SK-N-SH (cell line): ENCODE data around the gene MTG1. TPM values are rescaled to one million over a fixed set of nuclear protein-coding genes. Genes with fewer than 3 reads are reported as not detected.

ENCODE experiments used
- CTCF ChIA-PET: fragments of 300-600, 350-600 bp; formaldehyde crosslinking; extraction: SDS; loops from one replicate; lab custom pipeline; 2021; lab: Yijun Ruan, JAX
- POLR2A ChIA-PET: fragments of 350-600 bp; sonication (Branson Sonifier 250); formaldehyde crosslinking; extraction: SDS; loops from one replicate; lab custom pipeline; 2020; ENCODE audit warnings: antibody characterized with exemption, inconsistent platforms; lab: Yijun Ruan, JAX
- DNase-seq: peaks from one replicate; pipeline ENCODE4 v3.0.0; 2012
- H2AFZ ChIP-seq: fragments of 200-600 bp; sonication (generic); 2 replicates; pipeline ENCODE4 v1.8.1; 2016; ENCODE audit warnings: antibody characterized with exemption, mild to moderate bottlenecking, low read depth
- H3F3A ChIP-seq: fragments of 200-600 bp; sonication (generic); replicated peaks from 2 replicates; pipeline ENCODE3; 2016; ENCODE audit warnings: antibody characterized with exemption, mild to moderate bottlenecking; ENCODE audit not compliant: insufficient read depth
- H3K27ac ChIP-seq, 2 experiments: fragments of 200-500 bp in 1 of 2; fragments of 200-600 bp in 1 of 2; sonication (Bioruptor generic) in 1 of 2; sonication (generic), shearing (Covaris generic) in 1 of 2; 2 replicates each; pipeline versions ENCODE4 v1.5.1 to v1.6.1; 2014 to 2016; ENCODE audit warnings: low read depth in 2 of 2, inconsistent platforms in 1 of 2, low read length in 1 of 2, mild to moderate bottlenecking in 1 of 2, mixed read lengths in 1 of 2
- H3K27me3 ChIP-seq: fragments of 200-600 bp; sonication (generic), shearing (Covaris generic); 2 replicates; pipeline ENCODE4 v1.6.1; 2016; ENCODE audit warnings: mixed run types; ENCODE audit not compliant: insufficient read depth
- H3K36me3 ChIP-seq, 2 experiments: fragments of 200-500 bp in 1 of 2; fragments of 200-600 bp in 1 of 2; sonication (Bioruptor generic) in 1 of 2; sonication (generic) in 1 of 2; replicated peaks in 1 of 2; 2 replicates each; pipeline versions ENCODE3 to v1.5.1; 2014 to 2016; ENCODE audit warnings: low read length in 1 of 2, mild to moderate bottlenecking in 1 of 2; ENCODE audit not compliant: insufficient read depth in 2 of 2, control insufficient read depth in 1 of 2
- H3K4me1 ChIP-seq, 2 experiments: fragments of 200-500 bp in 1 of 2; fragments of 200-600 bp in 1 of 2; sonication (Bioruptor generic) in 1 of 2; sonication (generic), shearing (Covaris generic) in 1 of 2; 2 replicates each; pipeline versions ENCODE4 v1.5.1 to v1.6.1; 2014 to 2016; ENCODE audit warnings: low read depth in 1 of 2, low read length in 1 of 2, mixed run types in 1 of 2; ENCODE audit not compliant: insufficient read depth in 2 of 2, control insufficient read depth in 1 of 2
- H3K4me2 ChIP-seq: fragments of 200-600 bp; sonication (generic), shearing (Covaris generic); 2 replicates; pipeline ENCODE4 v1.6.1; 2017; ENCODE audit warnings: mixed run types
- H3K4me3 ChIP-seq, 2 experiments: fragments of 200-500 bp in 1 of 2; fragments of 200-600 bp in 1 of 2; sonication (Bioruptor generic) in 1 of 2; sonication (generic), shearing (Covaris generic) in 1 of 2; 2 replicates each; pipeline versions ENCODE4 v1.5.1 to v1.8.1; 2014 to 2016; ENCODE audit warnings: low read depth in 2 of 2, inconsistent platforms in 1 of 2, low read length in 1 of 2, mild to moderate bottlenecking in 1 of 2, mixed read lengths in 1 of 2, moderate library complexity in 1 of 2
- H3K79me2 ChIP-seq: fragments of 200-600 bp; sonication (generic); 2 replicates; pipeline ENCODE4 v1.8.1; 2017; ENCODE audit warnings: mild to moderate bottlenecking; ENCODE audit not compliant: insufficient read depth
- H3K9ac ChIP-seq: fragments of 200-600 bp; sonication (generic); 2 replicates; pipeline ENCODE4 v1.6.1; 2017; ENCODE audit warnings: mixed run types
- H3K9me2 ChIP-seq: fragments of 200-600 bp; sonication (generic); 2 replicates; pipeline ENCODE4 v1.6.1; 2017; ENCODE audit warnings: mixed run types
- H3K9me3 ChIP-seq: fragments of 200-600 bp; sonication (generic); 2 replicates; pipeline ENCODE4 v1.6.1; 2017; ENCODE audit warnings: mixed run types, mild to moderate bottlenecking, moderate library complexity
- H4K20me1 ChIP-seq: fragments of 200-600 bp; sonication (generic); 2 replicates; pipeline ENCODE4 v1.6.1; 2017; ENCODE audit warnings: mild to moderate bottlenecking, mixed run types; ENCODE audit not compliant: insufficient read depth
- EP300 ChIP-seq, 2 experiments: IDR thresholded peaks; 2 replicates each; pipeline versions ENCODE4 v1.4.0 to v1.6.1; 2012; ENCODE audit warnings: borderline replicate concordance in 1 of 2, low read depth in 1 of 2, low read length in 1 of 2
- FOXJ3 ChIP-seq: sonication (generic); formaldehyde crosslinking; IDR thresholded peaks from 2 replicates; pipeline ENCODE4 v1.5.1; 2020; ENCODE audit warnings: mild to moderate bottlenecking, missing genetic modification reagents
- GABPA ChIP-seq: IDR thresholded peaks from 2 replicates; pipeline ENCODE4 v1.4.0; 2012; ENCODE audit warnings: low read depth, mild to moderate bottlenecking
- MAX ChIP-seq: IDR thresholded peaks from 2 replicates; pipeline ENCODE4 v1.4.0; 2012; ENCODE audit warnings: low read depth
- MEF2A ChIP-seq: IDR thresholded peaks from 2 replicates; pipeline ENCODE4 v1.4.0; 2012; ENCODE audit warnings: low read depth, borderline replicate concordance
- MXI1 ChIP-seq: IDR thresholded peaks from 2 replicates; pipeline ENCODE4 v1.6.1; 2012; ENCODE audit warnings: mild to moderate bottlenecking, low read depth, low read length, improper control_type of control experiment
- NFIC ChIP-seq: IDR thresholded peaks from 2 replicates; pipeline ENCODE4 v1.4.0; 2012; ENCODE audit warnings: borderline replicate concordance
- POLR2AphosphoS5 ChIP-seq: IDR thresholded peaks from 2 replicates; pipeline ENCODE4 v1.6.1; 2012; ENCODE audit warnings: low read depth, low read length
- RCOR1 ChIP-seq: fragments of 150-350 bp; IDR thresholded peaks from 2 replicates; pipeline ENCODE4 v1.6.1; 2017; ENCODE audit warnings: antibody characterized with exemption, low read length
- REST ChIP-seq: IDR thresholded peaks from 2 replicates; pipeline ENCODE4 v1.6.1; 2012; ENCODE audit warnings: mild to moderate bottlenecking, low read depth, low read length, moderate library complexity
- RXRA ChIP-seq: IDR thresholded peaks from 2 replicates; pipeline ENCODE4 v1.4.0; 2012; ENCODE audit warnings: low read depth, mild to moderate bottlenecking, borderline replicate concordance
- TCF12 ChIP-seq: IDR thresholded peaks from 2 replicates; pipeline ENCODE4 v1.4.0; 2012
- WGBS: methylation state at CpG from one replicate; pipeline ENCODE4 v1.1.6; 2017; ENCODE audit warnings: low lambda C conversion rate; 5-methylcytosine and 5-hydroxymethylcytosine counted together
- polyA plus RNA-seq, 3 experiments: library from polyadenylated mRNA; depleted of rRNA; stranded (reverse); fragments of >200 nt; gene quantifications; 2 replicates each; pipeline ENCODE4 v1.2.3, GENCODE V29; 2012
- TF ChIP-seq, protein P1 (sequence below): IDR thresholded peaks from 2 replicates; pipeline ENCODE4 v1.4.0; 2012; ENCODE audit warnings: low read depth, borderline replicate concordance
- TF ChIP-seq, protein P2 (sequence below): IDR thresholded peaks from 2 replicates; pipeline ENCODE4 v1.4.0; 2012; ENCODE audit warnings: low read depth, borderline replicate concordance

MTG1 gene
- polyA plus RNA-seq, 1 of the 3 experiments (the other 2 are of a cell fraction) = 86.4 TPM

DNA sequence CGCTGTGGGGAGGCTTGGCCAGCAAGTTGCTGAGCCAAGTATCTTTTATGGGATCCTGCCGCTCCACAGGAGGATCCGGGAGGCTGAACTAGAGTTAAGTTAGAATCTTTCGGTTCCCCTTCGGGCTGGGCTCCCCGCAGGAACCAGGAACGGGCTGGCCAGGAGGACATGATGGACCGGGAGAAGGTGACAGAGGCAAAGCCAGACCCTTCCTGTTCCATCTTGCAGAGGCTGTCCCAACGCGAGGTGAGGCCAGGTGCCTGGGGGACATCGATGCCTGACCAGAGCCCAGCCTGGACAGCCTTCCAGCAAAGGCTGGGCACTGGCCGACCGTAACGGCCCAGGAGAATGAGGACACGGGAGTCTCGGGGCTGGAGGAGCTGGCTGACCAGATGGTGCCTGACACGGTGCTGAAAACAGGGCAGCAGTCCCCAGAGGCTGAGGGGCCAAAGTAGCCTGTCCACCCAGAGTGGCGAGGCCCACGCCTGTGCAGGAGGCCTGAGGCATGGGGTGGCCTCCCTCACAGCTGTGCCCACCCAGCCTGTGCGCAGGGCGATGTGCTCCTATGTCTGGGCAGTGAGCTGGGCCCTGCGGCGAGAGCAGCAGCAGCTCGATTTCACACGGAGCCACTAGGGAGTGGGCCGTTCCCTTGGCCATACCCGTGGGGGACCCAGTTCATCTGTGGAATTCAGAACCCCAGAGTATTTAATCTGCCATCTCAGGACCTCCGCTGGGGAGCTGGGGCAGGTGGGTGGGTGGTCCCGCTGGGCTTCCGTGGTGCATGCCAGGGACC is 16.7 kb upstream of the MTG1 start:
- 96% methylated on average over 19 of the region's 30 CpGs for WGBS
- Histone ChIP-seq H3K4me1 (peaks cover 0 to 22% of the 10 kb centered on the region in 2 experiments; a peak in 2 of 4 replicates), H3K27ac (no peak overlapping the region), H3K9ac (no peak overlapping the region), H3K9me3 (no peaks in the 10 kb centered on the region), H3K9me2 (no peaks in the 10 kb centered on the region), H2AFZ (no peak overlapping the region), H3F3A (no peaks in the 10 kb centered on the region), H3K36me3 (no peaks in the 10 kb centered on the region), H3K4me2 (no peak overlapping the region; the same call in 1 of the 2 replicates), H3K79me2 (peaks cover 2% of the 10 kb centered on the region; the same call in 1 of the 2 replicates), H3K4me3 (no peak overlapping the region), H4K20me1 (no peaks in the 10 kb centered on the region), H3K27me3 (no peaks in the 10 kb centered on the region)
- ChIA-PET CTCF (interaction anchor here (0.8 to 2.3 kb wide), 4 partner anchors 16 to 49 kb away, joined by 3 to 13 read pairs (median 10); no protein-coding TSS in a partner anchor), POLR2A (no interaction called here)
- DNase-seq = no peak
- TF ChIP-seq, protein P1, sequence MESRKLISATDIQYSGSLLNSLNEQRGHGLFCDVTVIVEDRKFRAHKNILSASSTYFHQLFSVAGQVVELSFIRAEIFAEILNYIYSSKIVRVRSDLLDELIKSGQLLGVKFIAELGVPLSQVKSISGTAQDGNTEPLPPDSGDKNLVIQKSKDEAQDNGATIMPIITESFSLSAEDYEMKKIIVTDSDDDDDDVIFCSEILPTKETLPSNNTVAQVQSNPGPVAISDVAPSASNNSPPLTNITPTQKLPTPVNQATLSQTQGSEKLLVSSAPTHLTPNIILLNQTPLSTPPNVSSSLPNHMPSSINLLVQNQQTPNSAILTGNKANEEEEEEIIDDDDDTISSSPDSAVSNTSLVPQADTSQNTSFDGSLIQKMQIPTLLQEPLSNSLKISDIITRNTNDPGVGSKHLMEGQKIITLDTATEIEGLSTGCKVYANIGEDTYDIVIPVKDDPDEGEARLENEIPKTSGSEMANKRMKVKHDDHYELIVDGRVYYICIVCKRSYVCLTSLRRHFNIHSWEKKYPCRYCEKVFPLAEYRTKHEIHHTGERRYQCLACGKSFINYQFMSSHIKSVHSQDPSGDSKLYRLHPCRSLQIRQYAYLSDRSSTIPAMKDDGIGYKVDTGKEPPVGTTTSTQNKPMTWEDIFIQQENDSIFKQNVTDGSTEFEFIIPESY = no peak
- TF ChIP-seq GABPA (no peak), MAX (no peak), NFIC (no peak), POLR2AphosphoS5 (no peak), EP300 (IDR thresholded peaks at IDR 0.05; ENCODE audit: borderline replicate concordance in 1 of 2, low read depth in 1 of 2, low read length in 1 of 2) (no peak), FOXJ3 (CRISPR knock-in tag) (no peak), RCOR1 (no peak), MEF2A (no peak), TCF12 (no peak), RXRA (no peak), REST (no peak), MXI1 (no peak)
- TF ChIP-seq, protein P2, sequence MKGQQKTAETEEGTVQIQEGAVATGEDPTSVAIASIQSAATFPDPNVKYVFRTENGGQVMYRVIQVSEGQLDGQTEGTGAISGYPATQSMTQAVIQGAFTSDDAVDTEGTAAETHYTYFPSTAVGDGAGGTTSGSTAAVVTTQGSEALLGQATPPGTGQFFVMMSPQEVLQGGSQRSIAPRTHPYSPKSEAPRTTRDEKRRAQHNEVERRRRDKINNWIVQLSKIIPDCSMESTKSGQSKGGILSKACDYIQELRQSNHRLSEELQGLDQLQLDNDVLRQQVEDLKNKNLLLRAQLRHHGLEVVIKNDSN = no peak
